Parathyroid adenoma (tissue), 2 donors: ENCODE measurements around the gene DDX10.

Source experiments
- H2AFZ ChIP-seq: fragments of 300-600 bp; sonication (generic); one replicate; pipeline ENCODE4 v1.7.0; 2017; ENCODE audit warnings: antibody characterized with exemption, mild to moderate bottlenecking
- H3K27ac ChIP-seq: fragments of 300-600 bp; sonication (generic); one replicate; pipeline ENCODE4 v1.7.0; 2017
- H3K27me3 ChIP-seq: fragments of 300-600 bp; sonication (generic); one replicate; pipeline ENCODE4 v1.7.0; 2017; ENCODE audit warnings: low read length; ENCODE audit not compliant: control insufficient read depth, insufficient read depth
- H3K36me3 ChIP-seq: fragments of 300-600 bp; sonication (generic); one replicate; pipeline ENCODE4 v1.7.0; 2017; ENCODE audit warnings: low read length; ENCODE audit not compliant: control insufficient read depth, insufficient read depth
- H3K4me1 ChIP-seq: fragments of 300-600 bp; sonication (generic); one replicate; pipeline ENCODE4 v1.7.0; 2017; ENCODE audit warnings: control low read depth
- H3K4me2 ChIP-seq: fragments of 300-600 bp; sonication (generic); one replicate; pipeline ENCODE4 v1.7.0; 2017; ENCODE audit warnings: low read length
- H3K4me3 ChIP-seq: fragments of 300-600 bp; sonication (generic); one replicate; pipeline ENCODE4 v1.7.0; 2017; ENCODE audit warnings: low read depth, low read length
- H3K79me2 ChIP-seq: fragments of 300-600 bp; sonication (generic); one replicate; pipeline ENCODE4 v1.7.0; 2017; ENCODE audit warnings: control low read depth
- H3K9ac ChIP-seq: fragments of 300-600 bp; sonication (generic); one replicate; pipeline ENCODE4 v1.7.0; 2017; ENCODE audit warnings: mild to moderate bottlenecking
- H3K9me3 ChIP-seq: fragments of 300-600 bp; sonication (generic); one replicate; pipeline ENCODE4 v1.7.0; 2017; ENCODE audit warnings: low read length; ENCODE audit not compliant: control insufficient read depth
- CTCF ChIP-seq: fragments of 300-600 bp; sonication (generic); IDR thresholded peaks from one replicate; pipeline ENCODE4 v1.7.0; 2017; ENCODE audit warnings: antibody characterized with exemption, mild to moderate bottlenecking
- donor health status: primary hyperparathyroidism.

Gene DDX10

GRCh38 chr11:108752297-108752751, 87.5 kb downstream of the DDX10 start:
- Histone ChIP-seq H3K27ac (no peak overlapping the region), H3K36me3 (no peaks in the 10 kb centered on the region), H3K4me3 (no peak overlapping the region), H3K4me1 (no peaks in the 10 kb centered on the region), H3K9me3 (no peaks in the 10 kb centered on the region), H3K27me3 (no peaks in the 10 kb centered on the region), H2AFZ (no peak overlapping the region), H3K79me2 (no peaks in the 10 kb centered on the region), H3K9ac (no peak overlapping the region), H3K4me2 (no peak overlapping the region)
- no peak for TF ChIP-seq CTCF

GRCh38 chr11:108754901-108755625, 90.2 kb downstream of the DDX10 start:
- Histone ChIP-seq H3K79me2 (no peaks in the 10 kb centered on the region), H3K9ac (no peak overlapping the region), H3K27me3 (no peaks in the 10 kb centered on the region), H3K27ac (no peak overlapping the region), H3K4me1 (no peaks in the 10 kb centered on the region), H3K4me2 (no peak overlapping the region), H3K36me3 (no peaks in the 10 kb centered on the region), H2AFZ (no peak overlapping the region), H3K9me3 (no peaks in the 10 kb centered on the region), H3K4me3 (no peak overlapping the region)
- TF ChIP-seq CTCF, result no peak

- H3K4me1 ChIP-seq, result no peaks in the 10 kb centered on the region
- no peak overlapping the region for H3K27ac ChIP-seq
- H2AFZ ChIP-seq, result no peak overlapping the region
- TF ChIP-seq CTCF, result no peak
- no peaks in the 10 kb centered on the region for H3K36me3 ChIP-seq
- H3K79me2 ChIP-seq, result no peaks in the 10 kb centered on the region
- H3K9me3 ChIP-seq, result no peaks in the 10 kb centered on the region
- H3K9ac ChIP-seq, result no peak overlapping the region
- no peaks in the 10 kb centered on the region for H3K27me3 ChIP-seq
- H3K4me3 ChIP-seq, result no peak overlapping the region
- H3K4me2 ChIP-seq, result no peak overlapping the region
These were observed 92.8 kb downstream of the DDX10 start for GRCh38 chr11:108757630-108758029.

- no peaks in the 10 kb centered on the region for H3K79me2 ChIP-seq
- H3K4me2 ChIP-seq, result no peak overlapping the region
- no peaks in the 10 kb centered on the region for H3K27me3 ChIP-seq
- no peak overlapping the region for H3K4me3 ChIP-seq
- no peak overlapping the region for H3K27ac ChIP-seq
- no peaks in the 10 kb centered on the region for H3K9me3 ChIP-seq
- H3K9ac ChIP-seq, result no peak overlapping the region
- no peaks in the 10 kb centered on the region for H3K4me1 ChIP-seq
- no peaks in the 10 kb centered on the region for H3K36me3 ChIP-seq
- no peak overlapping the region for H2AFZ ChIP-seq
- TF ChIP-seq CTCF, result no peak
These were observed 93.6 kb downstream of the DDX10 start for GRCh38 chr11:108758458-108758857.

GRCh38 chr11:108766596-108767173, 101.8 kb downstream of the DDX10 start:
- no peaks in the 10 kb centered on the region for H3K4me1 ChIP-seq
- no peak overlapping the region for H3K9ac ChIP-seq
- no peak overlapping the region for H3K4me2 ChIP-seq
- no peak for TF ChIP-seq CTCF
- H3K27ac ChIP-seq, result no peak overlapping the region
- H3K27me3 ChIP-seq, result no peaks in the 10 kb centered on the region
- no peaks in the 10 kb centered on the region for H3K9me3 ChIP-seq
- H3K36me3 ChIP-seq, result no peaks in the 10 kb centered on the region
- H3K79me2 ChIP-seq, result no peaks in the 10 kb centered on the region
- H2AFZ ChIP-seq, result no peak overlapping the region
- no peak overlapping the region for H3K4me3 ChIP-seq
